WTC11 (cell line): Measurements from ENCODE around the gene ITGAV.

Experiments used
- CTCF ChIP-seq: fragments of 200-600 bp; IDR thresholded peaks from 2 replicates; pipeline ENCODE4 v1.8.0; 2022; ENCODE audit warnings: antibody characterized with exemption
- HMGXB4 ChIP-seq: sonication (generic); formaldehyde crosslinking; IDR thresholded peaks from 2 replicates; pipeline ENCODE4 v1.8.1; 2023; ENCODE audit warnings: mild to moderate bottlenecking, moderate library complexity, missing genetic modification reagents
- IRF2 ChIP-seq: sonication (generic); formaldehyde crosslinking; IDR thresholded peaks from 2 replicates; pipeline ENCODE4 v1.8.0; 2022; ENCODE audit warnings: low read depth, missing genetic modification reagents, borderline replicate concordance
- KAT7 ChIP-seq: sonication (generic); formaldehyde crosslinking; IDR thresholded peaks from 2 replicates; pipeline ENCODE4 v1.8.1; 2023; ENCODE audit warnings: missing genetic modification reagents, mild to moderate bottlenecking, borderline replicate concordance
- NR2C2 ChIP-seq: sonication (generic); formaldehyde crosslinking; IDR thresholded peaks from 2 replicates; pipeline ENCODE4 v1.8.0; 2022; ENCODE audit warnings: mild to moderate bottlenecking, missing genetic modification reagents
- RELA ChIP-seq: sonication (generic); formaldehyde crosslinking; IDR thresholded peaks from 2 replicates; pipeline ENCODE4 v1.8.1; 2022; ENCODE audit warnings: missing genetic modification reagents, mild to moderate bottlenecking, borderline replicate concordance
- TF ChIP-seq, protein P1 (sequence below): sonication (generic); formaldehyde crosslinking; IDR thresholded peaks from 2 replicates; pipeline ENCODE4 v1.8.0; 2022; ENCODE audit warnings: mild to moderate bottlenecking, missing genetic modification reagents
- TF ChIP-seq, protein P2 (sequence below): sonication (generic); formaldehyde crosslinking; IDR thresholded peaks from 2 replicates; pipeline ENCODE4 v1.8.1; 2023; ENCODE audit warnings: mild to moderate bottlenecking, missing genetic modification reagents, moderate library complexity

DNA sequence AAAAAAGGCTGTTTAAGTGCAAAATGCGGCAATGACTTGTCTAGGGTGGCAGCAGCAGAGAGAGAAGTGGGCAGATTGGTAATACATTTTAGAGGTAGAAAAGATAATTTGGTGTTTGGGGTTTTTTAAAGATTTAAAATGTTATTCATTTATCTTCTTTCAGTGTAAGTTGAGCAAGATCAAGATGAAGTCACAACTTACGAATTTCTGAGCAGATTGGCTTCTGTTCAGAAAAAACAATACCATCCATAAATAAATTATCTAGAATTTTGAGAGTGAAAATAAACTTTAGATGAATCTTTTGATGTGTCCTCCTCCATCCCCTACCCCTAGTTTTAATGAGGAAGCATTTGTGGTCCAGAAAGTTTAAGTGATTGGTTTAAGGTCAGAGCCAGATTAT is 56.1 kb downstream of the ITGAV start:
- TF ChIP-seq CTCF (no peak), IRF2 (CRISPR knock-in tag) (no peak), KAT7 (CRISPR knock-in tag) (no peak), NR2C2 (CRISPR knock-in tag) (no peak), HMGXB4 (CRISPR knock-in tag) (no peak), RELA (CRISPR knock-in tag) (no peak)
- TF ChIP-seq, protein P1, sequence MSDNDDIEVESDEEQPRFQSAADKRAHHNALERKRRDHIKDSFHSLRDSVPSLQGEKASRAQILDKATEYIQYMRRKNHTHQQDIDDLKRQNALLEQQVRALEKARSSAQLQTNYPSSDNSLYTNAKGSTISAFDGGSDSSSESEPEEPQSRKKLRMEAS (CRISPR knock-in tag) = no peak
- TF ChIP-seq, protein P2, sequence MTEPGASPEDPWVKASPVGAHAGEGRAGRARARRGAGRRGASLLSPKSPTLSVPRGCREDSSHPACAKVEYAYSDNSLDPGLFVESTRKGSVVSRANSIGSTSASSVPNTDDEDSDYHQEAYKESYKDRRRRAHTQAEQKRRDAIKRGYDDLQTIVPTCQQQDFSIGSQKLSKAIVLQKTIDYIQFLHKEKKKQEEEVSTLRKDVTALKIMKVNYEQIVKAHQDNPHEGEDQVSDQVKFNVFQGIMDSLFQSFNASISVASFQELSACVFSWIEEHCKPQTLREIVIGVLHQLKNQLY (CRISPR knock-in tag) = no peak
